Muscle layer of duodenum (tissue), 2 donors: Measurements from ENCODE around the gene RAB27B.

Source experiments
- H3K27ac ChIP-seq: one replicate; pipeline ENCODE4 v1.7.0; 2013; ENCODE audit warnings: mild to moderate bottlenecking, low read length
- H3K27me3 ChIP-seq: one replicate; pipeline ENCODE4 v1.7.0; 2013; ENCODE audit warnings: low read depth, mild to moderate bottlenecking, control low read depth, low read length
- H3K36me3 ChIP-seq, 2 donors: one replicate each; pipeline ENCODE4 v1.7.0; 2013; ENCODE audit warnings: low read length in 2 of 2, control low read depth in 1 of 2, mild to moderate bottlenecking in 1 of 2; ENCODE audit not compliant: insufficient read depth in 2 of 2, control insufficient read depth in 1 of 2
- H3K4me1 ChIP-seq, 2 donors: one replicate each; pipeline ENCODE4 v1.7.0; 2013; ENCODE audit warnings: low read length in 2 of 2, mild to moderate bottlenecking in 2 of 2, control low read depth in 1 of 2, moderate library complexity in 1 of 2; ENCODE audit not compliant: insufficient read depth in 2 of 2, control insufficient read depth in 1 of 2
- H3K4me3 ChIP-seq, 2 donors: one replicate each; pipeline ENCODE4 v1.7.0; 2013; ENCODE audit warnings: low read length in 2 of 2, low read depth in 1 of 2, mild to moderate bottlenecking in 1 of 2
- H3K9me3 ChIP-seq, 2 donors: one replicate each; pipeline ENCODE4 v1.7.0; 2013; ENCODE audit warnings: low read length in 2 of 2, control low read depth in 1 of 2, mild to moderate bottlenecking in 1 of 2; ENCODE audit not compliant: control insufficient read depth in 1 of 2
- donor health status: healthy.

The RAB27B gene

GRCh38 chr18:54916507-54916906 is 88.2 kb downstream of the RAB27B start:
- Histone ChIP-seq H3K4me1 (no peaks in the 10 kb centered on the region), H3K27ac (no peak overlapping the region), H3K4me3 (no peak overlapping the region), H3K36me3 (no peaks in the 10 kb centered on the region), H3K27me3 (no peaks in the 10 kb centered on the region), H3K9me3 (no peaks in the 10 kb centered on the region)

- Histone ChIP-seq H3K27me3 (no peaks in the 10 kb centered on the region), H3K27ac (no peak overlapping the region), H3K9me3 (no peaks in the 10 kb centered on the region), H3K4me3 (no peak overlapping the region), H3K36me3 (no peaks in the 10 kb centered on the region), H3K4me1 (no peaks in the 10 kb centered on the region)
These were observed 89.8 kb downstream of the RAB27B start for GRCh38 chr18:54918060-54918459.

GRCh38 chr18:54919412-54919811 is 91.1 kb downstream of the RAB27B start:
- Histone ChIP-seq H3K36me3 (no peaks in the 10 kb centered on the region), H3K27me3 (no peaks in the 10 kb centered on the region), H3K4me1 (no peaks in the 10 kb centered on the region)

GRCh38 chr18:54923339-54923956 is 95.2 kb downstream of the RAB27B start:
- Histone ChIP-seq H3K36me3 (no peaks in the 10 kb centered on the region), H3K9me3 (no peaks in the 10 kb centered on the region), H3K27ac (no peak overlapping the region), H3K4me1 (no peaks in the 10 kb centered on the region), H3K4me3 (no peak overlapping the region), H3K27me3 (no peaks in the 10 kb centered on the region)

More at GRCh38 chr18:54919412-54919811, 91.1 kb downstream of the RAB27B start:
- Histone ChIP-seq H3K9me3 (no peaks in the 10 kb centered on the region), H3K27ac (no peak overlapping the region), H3K4me3 (no peak overlapping the region)

- Histone ChIP-seq H3K9me3 (no peaks in the 10 kb centered on the region), H3K27ac (no peak overlapping the region), H3K36me3 (no peaks in the 10 kb centered on the region), H3K4me1 (no peaks in the 10 kb centered on the region), H3K4me3 (no peak overlapping the region), H3K27me3 (no peaks in the 10 kb centered on the region)
These were observed 96.7 kb downstream of the RAB27B start for GRCh38 chr18:54924948-54925347.

- no peak overlapping the region for H3K27ac ChIP-seq
- no peaks in the 10 kb centered on the region for H3K27me3 ChIP-seq
- no peaks in the 10 kb centered on the region for H3K9me3 ChIP-seq
- H3K4me3 ChIP-seq = no peak overlapping the region
- no peaks in the 10 kb centered on the region for H3K36me3 ChIP-seq
- H3K4me1 ChIP-seq = no peaks in the 10 kb centered on the region
These were observed 98.5 kb downstream of the RAB27B start for GRCh38 chr18:54926593-54927325.

- Histone ChIP-seq H3K36me3 (no peaks in the 10 kb centered on the region), H3K9me3 (no peaks in the 10 kb centered on the region)
These were observed 100.0 kb downstream of the RAB27B start for GRCh38 chr18:54928236-54928635.

GRCh38 chr18:54931152-54931551 is 102.9 kb downstream of the RAB27B start:
- Histone ChIP-seq H3K4me1 (no peaks in the 10 kb centered on the region), H3K36me3 (no peaks in the 10 kb centered on the region), H3K27ac (no peak overlapping the region), H3K27me3 (no peaks in the 10 kb centered on the region), H3K4me3 (no peak overlapping the region), H3K9me3 (no peaks in the 10 kb centered on the region)

More at GRCh38 chr18:54928236-54928635, 100.0 kb downstream of the RAB27B start:
- no peaks in the 10 kb centered on the region for H3K4me1 ChIP-seq
- H3K4me3 ChIP-seq = no peak overlapping the region
- H3K27ac ChIP-seq = no peak overlapping the region
- H3K27me3 ChIP-seq = no peaks in the 10 kb centered on the region

- Histone ChIP-seq H3K4me1 (no peaks in the 10 kb centered on the region), H3K9me3 (no peaks in the 10 kb centered on the region), H3K4me3 (no peak overlapping the region), H3K27me3 (no peaks in the 10 kb centered on the region), H3K36me3 (no peaks in the 10 kb centered on the region), H3K27ac (no peak overlapping the region)
These were observed 104.2 kb downstream of the RAB27B start for GRCh38 chr18:54932472-54932871.

- Histone ChIP-seq H3K9me3 (no peaks in the 10 kb centered on the region), H3K36me3 (no peaks in the 10 kb centered on the region), H3K27ac (no peak overlapping the region), H3K27me3 (no peaks in the 10 kb centered on the region), H3K4me1 (no peaks in the 10 kb centered on the region), H3K4me3 (no peak overlapping the region)
These were observed 110.2 kb downstream of the RAB27B start for GRCh38 chr18:54938506-54938905.

GRCh38 chr18:54939361-54939917 is 111.2 kb downstream of the RAB27B start:
- H3K27me3 ChIP-seq = no peaks in the 10 kb centered on the region
- H3K4me3 ChIP-seq = no peak overlapping the region
- H3K9me3 ChIP-seq = no peaks in the 10 kb centered on the region
- no peaks in the 10 kb centered on the region for H3K36me3 ChIP-seq
- no peaks in the 10 kb centered on the region for H3K4me1 ChIP-seq
- H3K27ac ChIP-seq = no peak overlapping the region
